GM12878 (cell line): ENCODE data around the gene TRIM40. TPM values are rescaled to one million over a fixed set of nuclear protein-coding genes. Genes with fewer than 3 reads are reported as not detected.

ENCODE experiments used
- CBX5 ChIP-seq: sonication (generic); IDR thresholded peaks from 2 replicates; pipeline ENCODE4 v1.6.1; 2016; ENCODE audit warnings: low read depth, moderate library complexity, mild to moderate bottlenecking, inconsistent platforms
- CEBPB ChIP-seq, 2 experiments: fragments of 150-350 bp in 1 of 2; IDR thresholded peaks; 2 replicates each; pipeline ENCODE4 v1.6.1; 2012 to 2014; ENCODE audit warnings: low read depth in 2 of 2, low read length in 2 of 2, borderline replicate concordance in 1 of 2, inconsistent platforms in 1 of 2
- CREB1 ChIP-seq: IDR thresholded peaks from 2 replicates; pipeline ENCODE4 v1.6.1; 2012; ENCODE audit warnings: low read depth, mild to moderate bottlenecking, inconsistent platforms
- CREM ChIP-seq: IDR thresholded peaks from 2 replicates; pipeline ENCODE4 v1.6.1; 2014; ENCODE audit warnings: antibody characterized with exemption, low read depth
- EED ChIP-seq: sonication (generic); IDR thresholded peaks from 2 replicates; pipeline ENCODE4 v1.6.1; 2016; ENCODE audit warnings: antibody characterized with exemption, low read depth
- HCFC1 ChIP-seq: fragments of 150-350 bp; IDR thresholded peaks from 2 replicates; pipeline ENCODE4 v1.6.1; 2014; ENCODE audit warnings: low read length
- KLF5 ChIP-seq: fragments of 450-650 bp; IDR thresholded peaks from 2 replicates; pipeline ENCODE4 v1.6.1; 2014; ENCODE audit warnings: mild to moderate bottlenecking; ENCODE audit not compliant: partially characterized antibody
- LARP7 ChIP-seq: fragments of 450-650 bp; IDR thresholded peaks from 2 replicates; pipeline ENCODE4 v1.6.1; 2017; ENCODE audit warnings: mild to moderate bottlenecking
- MXI1 ChIP-seq: fragments of 150-350 bp; IDR thresholded peaks from 2 replicates; pipeline ENCODE4 v1.6.1; 2011; ENCODE audit warnings: low read depth, mild to moderate bottlenecking, inconsistent platforms, low read length, improper control_type of control experiment
- NR2C1 ChIP-seq: fragments of 450-650 bp; IDR thresholded peaks from 2 replicates; pipeline ENCODE4 v1.6.1; 2017; ENCODE audit warnings: antibody characterized with exemption, mild to moderate bottlenecking, moderate library complexity
- PAX8 ChIP-seq: fragments of 450-650 bp; IDR thresholded peaks from 2 replicates; pipeline ENCODE4 v1.6.1; 2017; ENCODE audit warnings: mild to moderate bottlenecking, moderate library complexity
- POLR2AphosphoS5 ChIP-seq: IDR thresholded peaks from 2 replicates; pipeline ENCODE4 v1.6.1; 2011; ENCODE audit warnings: mild to moderate bottlenecking, low read length, inconsistent platforms
- RELA ChIP-seq: fragments of 450-650 bp; IDR thresholded peaks from 2 replicates; pipeline ENCODE4 v1.8.0; 2014; ENCODE audit warnings: borderline replicate concordance; ENCODE audit not compliant: partially characterized antibody
- SPI1 ChIP-seq: IDR thresholded peaks from 2 replicates; pipeline ENCODE4 v1.6.1; 2011; ENCODE audit warnings: low read depth, mild to moderate bottlenecking, low read length, moderate library complexity, borderline replicate concordance; ENCODE audit not compliant: insufficient read depth
- SREBF1 ChIP-seq: IDR thresholded peaks from 2 replicates; pipeline ENCODE4 v1.6.1; 2012; ENCODE audit warnings: mild to moderate bottlenecking, low read length
- TCF12 ChIP-seq: IDR thresholded peaks from 2 replicates; pipeline ENCODE4 v1.6.1; 2011; ENCODE audit warnings: low read depth, mild to moderate bottlenecking, low read length
- ZNF274 ChIP-seq: IDR thresholded peaks from one replicate; pipeline ENCODE4 v1.8.0; 2011; ENCODE audit not compliant: insufficient read length, insufficient read depth
- polyA plus RNA-seq, 11 experiments: library from polyadenylated mRNA; depleted of rRNA in 4 of 11; unstranded in 6 of 11; stranded (reverse) in 5 of 11; fragments of >200 nt; fragmentation: Nextera tagmentation in 4 of 11; fragmentation: Illumina TruSeq in 1 of 11; extraction: Ambion mirVana in 4 of 11; extraction: Trizol in 1 of 11; gene quantifications; 1 replicate in 1 of 11; 2 replicates in 10 of 11; pipeline versions ENCODE4 v1.2.1 to v1.2.3, GENCODE V29; 2011 to 2016; ENCODE audit warnings: inconsistent platforms in 2 of 11, missing spikeins in 2 of 11, low read depth in 1 of 11
- total RNA-seq, 4 experiments: library from RNA; depleted of rRNA in 3 of 4; stranded (reverse); fragments of >200 nt in 3 of 4; fragmentation: Illumina TruSeq in 1 of 4; extraction: Trizol in 1 of 4; gene quantifications; 2 replicates each; pipeline versions ENCODE4 v1.2.1 to v1.2.3, GENCODE V29; 2013 to 2021
- TF ChIP-seq, protein P1 (sequence below): IDR thresholded peaks from 2 replicates; pipeline ENCODE4 v1.6.1; 2011; ENCODE audit warnings: borderline replicate concordance, low read depth, mild to moderate bottlenecking, moderate library complexity, mixed read lengths, low read length; ENCODE audit not compliant: insufficient read depth; ENCODE audit errors: extremely low read length
- TF ChIP-seq, protein P2 (sequence below): fragments of 450-650 bp; IDR thresholded peaks from 2 replicates; pipeline ENCODE4 v1.6.1; 2017; ENCODE audit warnings: mild to moderate bottlenecking, moderate library complexity
- TF ChIP-seq, protein P3 (sequence below): fragments of 450-650 bp; IDR thresholded peaks from 2 replicates; pipeline ENCODE4 v1.6.1; 2018; ENCODE audit warnings: borderline replicate concordance, mild to moderate bottlenecking; ENCODE audit not compliant: partially characterized antibody
- TF ChIP-seq, protein P4 (sequence below): IDR thresholded peaks from 2 replicates; pipeline ENCODE4 v1.6.1; 2012; ENCODE audit warnings: low read length, inconsistent platforms

The TRIM40 gene
- total and polyA plus RNA-seq, 10 of the 15 experiments (the other 5 are each of a cell fraction or from before 2014, with no cell fraction given), result not detected

DNA sequence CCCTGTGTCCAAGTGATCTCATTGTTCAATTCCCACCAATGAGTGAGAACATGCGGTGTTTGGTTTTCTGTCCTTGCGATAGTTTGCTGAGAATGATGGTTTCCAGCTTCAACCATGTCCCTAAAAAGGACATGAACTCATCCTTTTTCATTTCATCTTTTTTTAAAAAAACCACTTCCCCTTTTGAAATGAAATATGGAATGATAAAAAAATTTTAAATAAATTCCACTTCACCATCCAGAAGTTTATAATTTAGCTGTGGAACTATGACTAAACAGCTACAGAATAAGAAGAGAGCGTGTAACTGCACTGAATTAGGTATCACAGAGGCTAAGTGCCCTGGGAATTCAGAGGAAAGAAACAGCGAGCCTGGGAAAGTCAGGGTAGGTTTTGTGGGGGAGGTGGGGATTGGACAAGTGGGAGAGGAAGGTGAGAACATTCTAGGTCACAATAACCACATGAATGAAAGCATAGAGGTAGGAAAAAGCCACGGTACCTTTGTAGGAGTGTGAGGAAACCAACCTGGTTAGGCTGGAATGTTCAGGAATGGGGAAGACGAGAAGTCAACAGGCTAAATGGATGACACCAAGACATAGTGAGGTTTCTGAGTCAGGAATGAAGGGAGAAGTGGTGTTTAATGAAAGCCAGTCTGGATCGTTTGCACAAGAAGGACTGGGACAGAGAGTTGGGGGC, 14.1 kb downstream of the TRIM40 start (continued):
- TF ChIP-seq HCFC1, result no peak
- no peak for TF ChIP-seq KLF5
- TF ChIP-seq SPI1, result peak; percentile 31; the same call in 1 of the 2 replicates
- TF ChIP-seq, protein P1, sequence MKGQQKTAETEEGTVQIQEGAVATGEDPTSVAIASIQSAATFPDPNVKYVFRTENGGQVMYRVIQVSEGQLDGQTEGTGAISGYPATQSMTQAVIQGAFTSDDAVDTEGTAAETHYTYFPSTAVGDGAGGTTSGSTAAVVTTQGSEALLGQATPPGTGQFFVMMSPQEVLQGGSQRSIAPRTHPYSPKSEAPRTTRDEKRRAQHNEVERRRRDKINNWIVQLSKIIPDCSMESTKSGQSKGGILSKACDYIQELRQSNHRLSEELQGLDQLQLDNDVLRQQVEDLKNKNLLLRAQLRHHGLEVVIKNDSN, result no peak
- TF ChIP-seq TCF12, result no peak
- no peak for TF ChIP-seq CREB1
- TF ChIP-seq SREBF1, result no peak
- TF ChIP-seq, protein P2, sequence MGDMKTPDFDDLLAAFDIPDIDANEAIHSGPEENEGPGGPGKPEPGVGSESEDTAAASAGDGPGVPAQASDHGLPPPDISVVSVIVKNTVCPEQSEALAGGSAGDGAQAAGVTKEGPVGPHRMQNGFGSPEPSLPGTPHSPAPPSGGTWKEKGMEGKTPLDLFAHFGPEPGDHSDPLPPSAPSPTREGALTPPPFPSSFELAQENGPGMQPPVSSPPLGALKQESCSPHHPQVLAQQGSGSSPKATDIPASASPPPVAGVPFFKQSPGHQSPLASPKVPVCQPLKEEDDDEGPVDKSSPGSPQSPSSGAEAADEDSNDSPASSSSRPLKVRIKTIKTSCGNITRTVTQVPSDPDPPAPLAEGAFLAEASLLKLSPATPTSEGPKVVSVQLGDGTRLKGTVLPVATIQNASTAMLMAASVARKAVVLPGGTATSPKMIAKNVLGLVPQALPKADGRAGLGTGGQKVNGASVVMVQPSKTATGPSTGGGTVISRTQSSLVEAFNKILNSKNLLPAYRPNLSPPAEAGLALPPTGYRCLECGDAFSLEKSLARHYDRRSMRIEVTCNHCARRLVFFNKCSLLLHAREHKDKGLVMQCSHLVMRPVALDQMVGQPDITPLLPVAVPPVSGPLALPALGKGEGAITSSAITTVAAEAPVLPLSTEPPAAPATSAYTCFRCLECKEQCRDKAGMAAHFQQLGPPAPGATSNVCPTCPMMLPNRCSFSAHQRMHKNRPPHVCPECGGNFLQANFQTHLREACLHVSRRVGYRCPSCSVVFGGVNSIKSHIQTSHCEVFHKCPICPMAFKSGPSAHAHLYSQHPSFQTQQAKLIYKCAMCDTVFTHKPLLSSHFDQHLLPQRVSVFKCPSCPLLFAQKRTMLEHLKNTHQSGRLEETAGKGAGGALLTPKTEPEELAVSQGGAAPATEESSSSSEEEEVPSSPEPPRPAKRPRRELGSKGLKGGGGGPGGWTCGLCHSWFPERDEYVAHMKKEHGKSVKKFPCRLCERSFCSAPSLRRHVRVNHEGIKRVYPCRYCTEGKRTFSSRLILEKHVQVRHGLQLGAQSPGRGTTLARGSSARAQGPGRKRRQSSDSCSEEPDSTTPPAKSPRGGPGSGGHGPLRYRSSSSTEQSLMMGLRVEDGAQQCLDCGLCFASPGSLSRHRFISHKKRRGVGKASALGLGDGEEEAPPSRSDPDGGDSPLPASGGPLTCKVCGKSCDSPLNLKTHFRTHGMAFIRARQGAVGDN, result no peak
- TF ChIP-seq ZNF274, result no peak
- TF ChIP-seq NR2C1, result no peak
- no peak for TF ChIP-seq CBX5
- TF ChIP-seq POLR2AphosphoS5, result no peak
- TF ChIP-seq CEBPB (IDR thresholded peaks at IDR 0.05; ENCODE audit: borderline replicate concordance in 1 of 2, low read depth in 2 of 2, low read length in 2 of 2), result no peak
- no peak for TF ChIP-seq LARP7
- no peak for TF ChIP-seq MXI1
- TF ChIP-seq, protein P3, sequence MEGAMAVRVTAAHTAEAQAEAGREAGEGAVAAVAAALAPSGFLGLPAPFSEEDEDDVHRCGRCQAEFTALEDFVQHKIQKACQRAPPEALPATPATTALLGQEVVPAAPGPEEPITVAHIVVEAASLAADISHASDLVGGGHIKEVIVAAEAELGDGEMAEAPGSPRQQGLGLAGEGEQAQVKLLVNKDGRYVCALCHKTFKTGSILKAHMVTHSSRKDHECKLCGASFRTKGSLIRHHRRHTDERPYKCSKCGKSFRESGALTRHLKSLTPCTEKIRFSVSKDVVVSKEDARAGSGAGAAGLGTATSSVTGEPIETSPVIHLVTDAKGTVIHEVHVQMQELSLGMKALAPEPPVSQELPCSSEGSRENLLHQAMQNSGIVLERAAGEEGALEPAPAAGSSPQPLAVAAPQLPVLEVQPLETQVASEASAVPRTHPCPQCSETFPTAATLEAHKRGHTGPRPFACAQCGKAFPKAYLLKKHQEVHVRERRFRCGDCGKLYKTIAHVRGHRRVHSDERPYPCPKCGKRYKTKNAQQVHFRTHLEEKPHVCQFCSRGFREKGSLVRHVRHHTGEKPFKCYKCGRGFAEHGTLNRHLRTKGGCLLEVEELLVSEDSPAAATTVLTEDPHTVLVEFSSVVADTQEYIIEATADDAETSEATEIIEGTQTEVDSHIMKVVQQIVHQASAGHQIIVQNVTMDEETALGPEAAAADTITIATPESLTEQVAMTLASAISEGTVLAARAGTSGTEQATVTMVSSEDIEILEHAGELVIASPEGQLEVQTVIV, result no peak
- TF ChIP-seq EED, result no peak
- TF ChIP-seq PAX8, result no peak
- TF ChIP-seq, protein P4, sequence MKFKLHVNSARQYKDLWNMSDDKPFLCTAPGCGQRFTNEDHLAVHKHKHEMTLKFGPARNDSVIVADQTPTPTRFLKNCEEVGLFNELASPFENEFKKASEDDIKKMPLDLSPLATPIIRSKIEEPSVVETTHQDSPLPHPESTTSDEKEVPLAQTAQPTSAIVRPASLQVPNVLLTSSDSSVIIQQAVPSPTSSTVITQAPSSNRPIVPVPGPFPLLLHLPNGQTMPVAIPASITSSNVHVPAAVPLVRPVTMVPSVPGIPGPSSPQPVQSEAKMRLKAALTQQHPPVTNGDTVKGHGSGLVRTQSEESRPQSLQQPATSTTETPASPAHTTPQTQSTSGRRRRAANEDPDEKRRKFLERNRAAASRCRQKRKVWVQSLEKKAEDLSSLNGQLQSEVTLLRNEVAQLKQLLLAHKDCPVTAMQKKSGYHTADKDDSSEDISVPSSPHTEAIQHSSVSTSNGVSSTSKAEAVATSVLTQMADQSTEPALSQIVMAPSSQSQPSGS, result 0 out of 2 replicates have a peak, but pooled peaks have one; percentile 20
- no peak for TF ChIP-seq RELA
- no peak for TF ChIP-seq CREM
